ENCODE data around the gene COL13A1.

Gene COL13A1

DNA sequence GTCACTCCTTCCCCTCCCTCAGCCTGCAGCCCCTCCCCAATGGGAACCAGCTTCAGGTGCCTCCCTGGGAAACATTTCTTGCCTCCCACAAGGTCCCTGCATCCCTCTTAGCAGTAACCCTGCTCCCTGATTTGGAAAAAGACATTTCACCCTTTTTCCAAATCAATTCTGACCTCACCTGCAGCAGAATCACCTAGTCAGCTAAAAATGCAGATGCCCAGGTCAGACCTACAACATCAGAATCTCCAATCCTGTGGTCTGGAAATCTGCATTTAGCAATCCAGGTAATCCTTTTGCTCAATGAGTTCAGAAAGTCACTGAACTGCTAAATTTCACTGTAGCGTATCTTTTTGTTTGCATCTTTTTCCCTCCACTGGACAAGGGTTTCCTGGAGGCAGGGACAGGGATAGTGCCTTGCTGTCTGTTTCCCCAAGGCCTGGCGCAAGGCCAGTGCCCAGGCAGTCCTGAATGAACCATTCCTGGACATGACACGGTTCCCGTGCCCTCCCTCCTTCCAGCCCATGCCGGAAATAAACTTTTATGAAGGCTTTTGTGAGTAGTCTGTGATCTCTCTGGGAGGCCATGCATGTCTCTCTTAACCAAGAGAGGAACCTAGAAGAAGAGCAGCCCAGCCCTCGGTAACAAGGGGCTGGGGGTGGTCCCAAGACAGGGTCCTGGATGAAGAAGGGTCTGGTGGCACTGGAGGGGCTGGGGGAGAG lies 44.0 kb downstream of the COL13A1 start:
- no peak for DNase-seq (ENCODE audit: low read depth)

DNA sequence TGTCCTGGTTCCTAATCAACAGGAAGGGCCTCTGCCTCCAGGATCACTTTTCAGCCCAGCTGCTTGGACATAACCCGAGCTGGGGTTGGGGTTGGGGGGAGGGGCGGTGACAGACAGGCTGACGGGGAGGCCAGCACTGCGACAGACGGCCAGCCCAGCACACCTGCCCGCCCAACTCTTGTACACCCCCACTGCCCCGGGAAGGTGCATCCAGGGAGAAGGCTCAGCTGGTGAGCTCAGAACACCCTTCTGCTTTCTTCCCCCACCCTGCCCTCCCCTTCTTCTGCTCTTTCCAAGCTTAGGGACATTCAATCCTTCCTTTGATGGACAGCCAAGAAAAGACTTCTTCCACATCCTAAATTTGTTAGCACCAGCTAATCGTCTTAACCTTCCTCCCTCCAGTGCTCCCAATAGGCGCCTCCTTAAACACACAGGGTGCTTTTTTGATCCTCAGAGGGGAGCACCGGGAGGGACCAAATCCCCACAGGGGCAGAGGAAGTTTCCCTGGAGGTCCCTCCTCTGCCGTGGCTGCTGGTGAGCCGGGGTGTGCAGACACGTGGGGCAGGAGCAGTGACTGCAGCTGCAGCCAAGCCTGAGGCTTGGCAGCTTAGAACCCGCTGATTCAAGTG lies 44.7 kb downstream of the COL13A1 start:
- no peak for DNase-seq (ENCODE audit: low read depth)

DNA sequence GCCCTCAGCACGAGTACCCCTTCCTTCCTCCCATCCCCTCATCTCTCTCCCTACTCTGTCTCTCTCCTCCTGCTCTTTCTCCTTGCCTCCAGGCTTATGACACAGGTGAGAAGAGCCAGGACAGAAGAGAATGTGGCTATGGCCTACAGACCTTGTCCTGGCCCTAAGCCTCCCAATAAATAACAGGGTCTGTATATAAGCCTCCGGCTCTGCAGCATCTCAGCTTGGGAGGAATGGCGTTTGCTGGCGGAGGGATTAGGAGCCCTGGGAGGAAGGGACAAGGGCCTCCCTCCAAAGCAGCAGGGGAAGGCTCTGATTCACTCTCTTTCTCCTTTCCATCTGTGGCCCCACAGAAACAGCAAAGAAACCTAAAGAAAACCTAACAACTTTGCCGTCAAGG lies 45.8 kb downstream of the COL13A1 start:
- no peak for DNase-seq (ENCODE audit: low read depth)

DNA sequence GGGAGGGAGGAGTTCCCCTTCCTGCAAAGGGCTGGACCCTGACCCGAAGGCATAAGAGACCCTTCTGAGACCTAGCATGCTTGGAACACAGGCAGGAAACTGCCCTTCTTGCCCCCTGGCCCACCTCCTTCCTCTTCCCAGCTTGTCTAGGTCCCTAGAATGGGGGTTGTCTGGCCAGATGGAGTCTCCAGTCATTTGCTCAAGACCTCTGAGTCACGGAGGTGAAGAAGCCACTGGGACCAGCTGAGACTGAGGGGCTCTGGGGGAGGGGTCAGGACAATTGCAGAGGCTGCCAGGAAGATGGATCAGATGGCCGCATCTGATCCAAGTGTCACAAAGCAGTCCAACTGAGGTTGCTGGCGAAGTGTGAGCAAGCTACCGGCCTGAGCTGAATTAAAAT lies 46.2 kb downstream of the COL13A1 start:
- DNase-seq (ENCODE audit: low read depth) = no peak

DNA sequence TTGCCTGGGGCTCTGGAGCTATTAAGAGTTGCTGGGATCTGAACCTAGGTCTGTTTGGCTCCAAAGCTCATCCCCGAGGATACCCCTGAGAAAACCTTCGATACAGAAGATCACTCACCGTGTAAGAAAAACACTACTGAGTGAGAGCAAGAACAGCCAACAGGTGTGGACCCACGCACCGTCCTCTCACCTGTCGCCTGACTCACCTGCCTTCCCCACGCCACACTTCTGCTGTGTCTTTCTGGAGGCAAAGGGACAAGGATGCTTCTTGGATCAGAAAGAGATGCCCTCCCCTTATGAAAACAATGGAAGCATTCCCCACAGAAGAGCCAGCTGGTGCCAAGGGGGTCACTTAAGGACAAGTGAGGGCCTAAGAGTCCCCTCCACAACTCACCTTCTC lies 46.7 kb downstream of the COL13A1 start:
- no peak for DNase-seq (ENCODE audit: low read depth)

DNA sequence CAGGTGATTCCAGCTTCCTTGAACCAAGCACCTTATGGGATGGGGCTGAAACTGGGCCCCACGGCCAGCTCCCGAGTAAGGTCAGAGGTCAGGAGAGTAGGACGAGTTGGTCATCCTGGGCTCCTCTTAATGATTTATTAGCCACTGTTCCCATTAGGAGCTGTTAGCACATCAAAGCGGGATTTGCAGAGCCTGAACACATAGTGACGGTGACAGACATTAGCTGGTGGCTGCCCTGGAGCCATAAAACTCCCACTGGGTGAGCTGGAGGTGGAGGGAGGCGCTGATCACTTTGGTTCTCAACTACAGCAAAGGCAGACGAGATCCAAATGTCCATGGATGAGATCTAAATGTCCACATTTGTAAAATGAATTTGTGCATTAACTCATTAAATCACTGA lies 48.1 kb downstream of the COL13A1 start:
- DNase-seq (ENCODE audit: low read depth) = no peak

DNA sequence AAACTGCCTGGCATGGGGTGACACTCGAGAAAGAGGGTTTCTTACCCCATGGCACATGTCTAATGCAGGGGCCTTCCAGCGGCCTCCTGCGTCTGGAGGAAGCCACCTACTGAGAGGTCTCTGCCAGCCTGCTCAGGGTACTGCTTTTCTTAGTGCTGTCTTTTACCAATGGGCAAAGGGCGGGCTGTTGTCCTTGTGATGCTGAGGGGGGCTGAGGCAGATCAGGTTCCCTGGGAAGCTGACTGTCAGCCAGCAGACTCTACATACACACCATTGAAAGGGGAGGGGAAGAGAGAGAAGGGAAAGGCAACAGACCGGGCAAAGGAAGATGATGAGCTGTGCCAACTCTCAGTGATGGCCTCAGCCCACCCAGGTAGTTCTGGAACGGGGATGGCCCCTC lies 48.7 kb downstream of the COL13A1 start:
- no peak for DNase-seq (ENCODE audit: low read depth)

DNA sequence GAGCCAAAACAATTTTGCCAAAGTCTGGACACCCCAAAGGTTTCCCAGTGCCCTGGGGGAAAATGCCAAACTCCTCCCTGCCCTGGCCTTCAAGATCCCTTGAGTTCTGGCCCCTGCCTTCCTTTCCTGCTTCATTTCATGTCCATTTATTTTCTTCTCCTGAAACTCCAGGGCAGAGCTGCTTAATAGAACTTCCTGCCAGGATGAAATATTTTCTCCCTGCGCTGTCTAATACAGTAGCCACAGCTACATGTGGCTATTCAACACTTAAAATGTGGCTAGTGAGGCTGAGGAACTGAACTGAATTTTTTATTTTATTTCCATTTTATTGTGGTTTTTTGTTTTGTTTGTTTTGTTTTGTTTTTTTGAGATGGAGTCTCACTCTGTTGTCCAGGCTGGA lies 49.6 kb downstream of the COL13A1 start:
- no peak for DNase-seq (ENCODE audit: low read depth)

DNA sequence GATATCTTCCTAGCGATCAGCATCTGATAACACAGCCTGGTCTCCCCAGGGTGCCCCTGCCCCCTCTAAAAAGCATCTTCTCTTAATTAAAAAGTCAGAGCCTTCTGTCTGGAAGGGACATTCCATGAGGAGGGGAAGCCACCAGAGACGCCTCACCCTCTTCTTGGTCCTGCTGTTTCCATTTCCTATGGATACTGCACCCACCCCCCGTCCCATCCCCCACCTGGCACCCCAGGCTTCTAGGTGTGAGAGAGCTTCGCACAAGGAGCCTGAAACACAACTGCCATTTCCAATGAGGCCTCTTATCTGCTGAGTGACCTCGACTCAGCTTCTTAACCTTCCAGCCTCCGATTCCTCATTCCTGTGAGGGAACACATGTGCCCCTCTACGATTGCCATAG lies 51.4 kb downstream of the COL13A1 start:
- no peak for DNase-seq (ENCODE audit: low read depth)

DNA sequence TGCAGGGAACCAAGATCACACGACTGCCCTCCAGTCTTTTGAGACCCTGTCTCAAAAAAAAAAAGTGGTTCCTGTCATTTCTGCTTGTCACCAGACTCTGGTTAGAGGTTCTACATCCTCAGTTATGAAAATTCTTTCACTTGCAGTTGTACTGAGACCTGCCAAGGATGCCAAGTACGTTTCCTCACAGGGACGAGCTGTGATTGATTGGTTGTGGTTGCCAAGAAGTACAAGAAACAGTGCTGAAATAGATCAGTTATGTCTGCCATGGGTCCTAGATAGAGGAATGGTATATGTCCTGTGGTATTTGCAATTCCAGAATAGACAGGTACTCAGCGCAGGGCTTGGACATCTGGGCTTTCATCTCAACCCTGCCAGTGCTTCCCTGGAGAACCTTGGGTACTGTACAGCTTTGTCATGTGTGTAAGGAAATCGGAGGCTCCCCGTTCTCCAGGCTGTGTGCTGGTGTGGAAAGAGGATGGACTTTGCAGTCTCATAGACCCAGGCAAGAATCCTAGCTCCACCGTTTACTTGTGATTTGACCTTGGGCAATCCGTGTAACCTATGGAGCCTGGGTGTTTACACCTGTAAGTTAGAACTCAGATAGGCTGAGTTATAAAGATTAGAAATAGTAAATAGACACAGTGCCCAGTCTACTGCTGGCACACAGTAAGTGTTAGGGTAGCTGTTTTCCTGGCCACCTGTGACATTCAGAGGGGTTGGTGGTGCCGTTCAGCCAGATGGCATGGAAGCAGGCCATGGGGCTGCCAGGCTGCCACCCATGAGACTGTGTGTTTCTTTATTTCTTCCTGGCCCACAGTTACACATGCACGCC lies 53.0 kb downstream of the COL13A1 start:
- DNase-seq (ENCODE audit: low read depth) = no peak

DNA sequence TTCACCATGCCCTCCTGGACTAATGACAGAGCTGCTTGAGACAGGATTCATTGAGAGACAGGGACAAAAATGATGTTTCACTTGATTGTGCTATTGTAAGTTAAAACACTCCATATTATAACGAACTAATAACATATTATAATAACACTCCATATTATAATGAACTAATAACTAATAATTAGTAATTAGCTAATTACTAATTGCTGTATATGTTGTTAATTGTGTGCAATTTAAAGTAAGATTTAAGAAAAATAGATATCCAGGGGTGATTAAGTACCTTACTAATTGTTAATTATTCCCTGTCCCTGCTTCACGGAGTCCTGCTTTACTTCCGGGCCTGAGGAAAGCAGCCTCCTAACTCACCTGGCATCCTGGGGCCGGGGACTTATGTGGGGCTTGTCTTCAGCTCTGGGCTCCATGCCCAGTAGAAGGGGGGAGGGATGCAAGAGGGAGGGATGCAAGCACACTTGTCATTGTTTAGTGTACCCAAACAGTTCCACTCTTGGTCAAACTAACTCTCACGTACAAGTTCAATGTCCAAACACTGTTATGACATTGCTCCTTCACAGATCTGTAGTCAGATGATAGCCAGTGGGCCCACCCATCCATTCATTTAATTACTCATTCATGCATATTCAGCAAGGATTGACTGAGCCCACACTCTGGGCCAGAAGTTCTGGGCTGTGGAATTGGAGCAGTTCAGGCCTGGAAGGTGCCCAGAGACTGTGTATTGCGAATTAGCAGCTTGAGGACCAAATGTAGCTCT lies 53.8 kb downstream of the COL13A1 start:
- DNase-seq (ENCODE audit: low read depth) = no peak

DNA sequence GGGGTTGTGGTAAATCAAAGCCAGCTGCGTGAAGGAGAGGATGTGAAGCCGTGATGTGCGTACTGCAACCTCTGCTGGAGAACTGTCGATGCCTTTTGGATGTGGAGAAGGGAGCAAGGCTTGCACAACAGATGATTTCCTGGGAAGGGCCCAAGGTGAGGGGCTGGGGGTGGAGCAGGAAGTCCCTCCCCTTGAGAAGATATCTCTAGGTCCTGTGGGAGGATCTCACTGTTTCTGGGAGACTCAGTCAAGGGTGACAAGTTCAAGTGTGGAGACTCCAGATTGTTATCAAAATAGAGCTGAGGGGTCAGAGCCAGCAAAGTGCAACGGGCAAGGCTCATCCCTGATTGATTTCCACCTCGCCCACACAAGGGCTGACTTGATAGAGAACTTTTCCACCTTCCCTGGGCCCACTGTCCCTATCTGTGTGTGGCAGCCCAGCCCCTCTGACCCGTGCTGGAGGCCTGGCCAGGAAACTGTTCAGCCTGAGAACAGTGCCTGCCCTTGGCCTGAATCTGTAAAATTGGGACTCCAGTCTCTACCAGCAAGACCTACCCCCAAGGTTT lies 55.0 kb downstream of the COL13A1 start:
- no peak for DNase-seq (ENCODE audit: low read depth)

DNA sequence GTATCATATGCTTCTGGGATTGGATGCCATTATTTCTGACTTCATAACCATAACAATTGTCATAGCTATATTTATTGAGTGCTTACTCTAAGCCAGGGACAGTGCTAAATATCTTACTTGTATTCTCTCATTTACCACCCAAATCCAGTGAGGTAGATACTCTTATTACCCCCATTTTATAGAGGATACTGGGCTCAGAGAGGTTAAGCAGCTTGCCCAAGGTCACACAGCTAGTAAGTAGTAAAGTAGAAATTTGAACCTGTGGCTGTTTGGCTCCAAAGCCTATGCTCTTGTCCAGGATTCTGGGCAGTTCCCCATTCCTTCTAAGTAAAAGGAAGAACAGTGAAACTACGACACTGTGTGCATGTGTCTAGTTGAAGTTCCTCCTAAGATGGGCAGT lies 56.5 kb downstream of the COL13A1 start:
- no peak for DNase-seq (ENCODE audit: low read depth)

DNA sequence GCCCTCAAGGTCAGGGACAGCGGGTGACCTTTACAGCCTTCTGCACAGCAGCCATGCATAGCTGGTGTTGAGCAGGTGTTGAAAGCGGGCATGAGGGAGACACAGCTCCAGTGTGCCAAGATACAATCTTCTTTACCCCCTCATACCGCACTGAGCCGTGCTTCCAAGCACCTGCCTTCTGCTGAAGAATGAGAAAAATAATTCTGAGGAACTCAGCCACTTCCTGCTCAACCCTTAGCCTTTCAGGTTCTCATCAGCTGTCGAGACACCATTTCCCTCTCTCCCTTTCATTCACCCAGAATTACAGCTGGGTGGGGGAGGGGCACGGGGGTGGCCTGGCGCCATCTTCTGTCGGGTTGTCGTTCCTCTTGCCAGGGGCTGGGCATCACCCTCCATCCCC lies 58.6 kb downstream of the COL13A1 start:
- DNase-seq (ENCODE audit: low read depth) = no peak

DNA sequence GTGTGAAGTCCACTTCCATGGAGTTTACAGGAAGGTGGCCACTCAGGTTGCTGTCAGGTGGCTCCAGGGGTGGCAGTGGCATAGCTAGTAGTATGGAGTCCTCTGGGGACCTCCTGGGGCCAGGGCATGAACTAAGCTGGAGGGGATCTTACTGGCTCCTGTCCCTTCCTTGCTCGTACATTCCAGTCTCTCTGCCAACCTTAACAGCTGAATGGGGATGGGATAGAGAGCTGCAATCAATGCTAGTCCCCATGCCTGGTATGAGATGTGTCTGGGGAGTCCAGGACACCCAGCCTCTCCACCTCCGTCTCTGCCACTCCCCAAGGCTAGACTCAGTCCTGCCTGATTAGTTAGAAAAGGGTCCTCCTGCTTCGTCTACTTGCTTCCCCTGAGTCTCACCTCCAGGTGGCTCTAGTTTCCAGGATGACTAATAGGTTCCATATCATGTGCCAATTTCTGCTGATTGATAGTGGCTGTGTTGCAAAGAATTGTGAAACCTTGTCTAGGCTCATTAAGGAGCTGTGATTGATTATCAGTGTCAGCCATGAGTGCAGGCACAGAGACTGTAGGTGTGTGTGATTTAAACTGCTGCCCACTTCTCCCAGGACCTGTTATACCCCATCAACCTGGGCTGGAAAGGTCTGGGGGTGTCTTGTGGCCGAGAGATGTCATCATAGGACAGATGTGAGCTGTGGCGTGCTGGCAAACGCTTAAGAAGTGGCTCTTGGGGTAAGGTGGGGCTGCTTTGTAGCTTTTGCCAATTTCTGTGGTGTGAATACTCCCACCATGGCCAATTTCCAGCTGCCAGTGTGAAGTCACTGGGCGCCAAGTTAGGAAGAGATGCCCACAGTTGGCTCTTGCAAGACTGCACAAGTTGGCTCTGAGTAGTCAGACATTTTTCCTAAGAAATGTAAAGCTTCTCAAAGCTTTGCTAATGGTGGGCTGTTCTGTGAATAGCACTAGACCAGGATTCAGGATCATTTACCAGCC lies 59.8 kb downstream of the COL13A1 start:
- DNase-seq (ENCODE audit: low read depth) = no peak

DNA sequence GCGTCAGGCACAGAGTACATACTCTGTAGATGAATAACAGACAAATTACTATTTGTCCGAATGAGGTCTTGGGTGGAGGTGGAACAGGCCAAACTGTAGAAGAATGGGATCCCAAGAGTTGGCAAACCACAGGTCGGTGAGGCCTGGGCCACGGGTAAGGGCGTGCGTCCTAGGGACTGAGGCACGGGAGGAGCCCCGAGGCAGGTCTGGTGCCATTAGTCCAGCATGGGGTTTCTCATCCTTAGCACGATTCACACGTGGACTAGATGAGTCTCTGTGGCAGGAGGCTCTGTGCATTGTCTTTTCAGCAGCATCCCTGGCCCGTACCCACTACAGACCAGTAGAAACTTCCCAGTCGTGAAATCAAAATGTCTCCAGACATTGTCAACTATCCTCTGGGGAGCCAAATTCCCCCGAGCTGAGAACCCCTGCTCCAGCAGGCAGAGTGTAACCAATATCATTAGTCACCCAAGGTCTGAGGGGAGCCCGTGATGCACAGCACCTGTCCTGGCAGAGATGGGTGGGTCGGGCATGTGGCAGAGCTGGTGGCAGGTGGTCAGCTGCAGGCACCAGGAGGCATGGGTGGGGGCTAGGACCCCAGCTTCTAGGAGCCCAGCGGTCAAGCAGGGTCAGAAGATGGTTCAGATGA lies 61.3 kb downstream of the COL13A1 start:
- DNase-seq (ENCODE audit: low read depth) = no peak

DNA sequence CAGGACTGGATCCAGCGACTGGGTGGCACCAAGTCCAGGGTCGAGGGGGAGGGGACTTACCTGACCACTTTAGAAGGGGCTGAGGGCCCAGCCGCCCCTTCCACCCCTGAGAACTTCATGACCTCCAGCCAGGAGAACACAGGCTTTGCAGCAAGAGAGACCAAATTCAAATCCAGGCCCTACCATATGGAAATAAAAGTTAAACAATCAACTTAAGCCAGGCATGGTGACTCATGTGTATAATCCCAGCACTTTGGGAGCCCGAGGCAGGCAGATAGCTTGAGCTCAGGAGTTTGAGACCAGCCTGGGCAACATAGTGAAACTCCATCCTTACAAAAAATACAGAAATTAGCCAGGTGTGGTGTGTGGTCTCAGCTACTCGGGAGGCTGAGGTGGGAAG lies 61.9 kb downstream of the COL13A1 start:
- no peak for DNase-seq (ENCODE audit: low read depth)

DNA sequence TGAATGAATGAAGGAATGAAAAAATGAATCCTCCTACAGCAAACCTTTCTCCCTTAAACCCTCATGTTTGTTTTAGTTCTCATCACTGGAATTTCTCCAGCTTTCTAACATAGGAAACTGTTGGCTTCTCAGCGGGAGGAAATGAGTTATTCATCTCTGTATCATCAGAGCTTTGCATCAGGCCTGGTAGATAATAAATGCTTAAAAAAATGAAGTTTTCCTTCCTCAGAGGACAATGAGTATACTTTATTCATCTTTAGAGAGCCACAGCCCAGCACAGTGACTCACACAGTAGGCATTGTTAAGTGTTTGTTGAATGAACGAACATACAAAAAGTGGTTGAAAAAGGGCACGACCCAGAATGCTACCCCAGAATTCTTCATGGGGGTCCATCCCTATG lies 62.6 kb downstream of the COL13A1 start:
- DNase-seq (ENCODE audit: low read depth) = no peak

DNA sequence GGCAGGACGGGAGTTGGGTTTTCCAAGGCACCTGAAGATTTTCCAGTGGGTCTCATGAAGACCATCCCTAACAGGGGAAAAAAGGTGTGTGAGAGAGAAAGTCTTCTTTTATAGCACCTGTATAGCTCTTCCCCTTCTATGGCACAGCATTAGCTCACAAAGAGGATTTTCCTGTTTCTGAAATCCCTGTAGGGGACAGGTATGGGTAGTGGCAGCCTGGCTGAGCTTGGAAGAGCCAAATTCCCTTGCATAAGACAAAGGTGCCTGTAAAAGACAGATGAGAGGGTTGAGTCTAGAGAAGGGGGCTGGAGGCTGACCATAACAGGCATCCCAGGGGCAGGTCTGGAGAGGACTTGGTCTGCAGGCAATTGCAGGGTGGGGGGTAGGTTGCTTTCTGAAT lies 63.7 kb downstream of the COL13A1 start:
- no peak for DNase-seq (ENCODE audit: low read depth)

DNA sequence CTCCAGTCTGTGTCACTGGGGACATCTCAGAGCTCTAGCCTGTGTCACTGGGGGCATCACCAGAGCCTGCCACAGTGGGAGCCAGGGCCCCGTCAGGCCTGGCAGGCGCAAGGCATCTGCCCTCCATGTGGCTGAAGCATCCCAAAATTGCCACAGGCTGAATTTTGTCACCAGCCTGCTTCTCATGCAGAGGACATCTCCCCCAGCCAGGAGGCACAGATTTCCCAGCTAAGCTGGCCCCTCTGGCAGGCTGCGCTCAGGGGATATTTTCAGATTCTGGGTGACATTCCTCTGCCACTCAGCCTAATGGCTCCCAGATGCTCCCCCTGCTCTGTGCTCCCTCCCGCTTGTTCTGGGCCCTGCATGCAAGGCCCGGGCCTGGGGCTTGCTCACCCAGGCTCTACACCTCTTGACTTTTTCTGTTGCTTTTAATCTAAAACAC lies 64.6 kb downstream of the COL13A1 start:
- no peak for DNase-seq (ENCODE audit: low read depth)

All from stimulated activated CD8-positive, alpha-beta memory T cell treated with anti-CD3 and anti-CD28 coated beads, Interleukin-15, amount 100 ng/mL, for 24 hours (primary cell).